IMR-90 (cell line): ENCODE measurements around the gene EXOC3L4. TPM values are rescaled to one million over a fixed set of nuclear protein-coding genes. Genes with fewer than 3 reads are reported as not detected.

Experiments
- ATAC-seq: fragments of 200-7000 bp; cut with Tn5 transposase; 2 replicates; pipeline ENCODE4 v1.9.1; 2020; ENCODE audit warnings: low read depth, mild to moderate bottlenecking, moderate library complexity
- BruUV-seq: library from RNA; stranded (reverse); fragments of 400-500 nt; replicated peaks from 2 replicates; lab custom pipeline; 2021; lab: Mats Ljungman, UMichigan
- CTCF ChIA-PET: fragments of 300-600 bp; formaldehyde crosslinking; extraction: SDS; loops from one replicate; lab custom pipeline; 2021; ENCODE audit warnings: antibody characterized with exemption; lab: Yijun Ruan, JAX
- POLR2A ChIA-PET: fragments of 300-600 bp; sonication (Branson Sonifier 250); formaldehyde crosslinking; loops from one replicate; lab custom pipeline; 2022; ENCODE audit warnings: antibody characterized with exemption; ENCODE audit not compliant: unreplicated experiment; lab: Charles Lee
- DNase-seq: peaks from one replicate; pipeline ENCODE4 v3.0.0; 2013
- H2AFZ ChIP-seq: replicated peaks from 2 replicates; pipeline ENCODE3; 2013; ENCODE audit warnings: low read length, mild to moderate bottlenecking; ENCODE audit not compliant: poor library complexity
- H2AK5ac ChIP-seq: 2 replicates; pipeline ENCODE4 v1.6.1; 2013; ENCODE audit warnings: low read depth, low read length, inconsistent platforms
- H2AK9ac ChIP-seq: replicated peaks from 2 replicates; pipeline ENCODE3; 2013; ENCODE audit warnings: mild to moderate bottlenecking, low read depth, low read length, moderate library complexity; ENCODE audit not compliant: poor library complexity
- H2BK120ac ChIP-seq: 2 replicates; pipeline ENCODE4 v1.6.1; 2013; ENCODE audit warnings: low read depth, low read length, inconsistent platforms
- H2BK15ac ChIP-seq: 3 replicates; pipeline ENCODE4 v1.6.1; 2013; ENCODE audit warnings: low read depth, low read length, inconsistent platforms
- H2BK20ac ChIP-seq: 2 replicates; pipeline ENCODE4 v1.6.1; 2013; ENCODE audit warnings: low read depth, mild to moderate bottlenecking, inconsistent platforms, low read length, moderate library complexity
- H2BK5ac ChIP-seq: 2 replicates; pipeline ENCODE4 v1.6.1; 2013; ENCODE audit warnings: mild to moderate bottlenecking, low read depth, low read length, inconsistent platforms; ENCODE audit not compliant: poor library complexity, severe bottlenecking
- H3K14ac ChIP-seq: replicated peaks from 2 replicates; pipeline ENCODE4 v1.6.1; 2013; ENCODE audit warnings: low read depth, low read length, inconsistent platforms
- H3K18ac ChIP-seq: 2 replicates; pipeline ENCODE4 v1.6.1; 2013; ENCODE audit warnings: low read depth, low read length, control low read depth
- H3K23ac ChIP-seq: 2 replicates; pipeline ENCODE4 v1.6.1; 2013; ENCODE audit warnings: low read depth, low read length, inconsistent platforms
- H3K27ac ChIP-seq: 2 replicates; pipeline ENCODE4 v1.5.1; 2013; ENCODE audit warnings: mild to moderate bottlenecking, control low read depth, low read length; ENCODE audit not compliant: insufficient read depth
- H3K27me3 ChIP-seq: 2 replicates; pipeline ENCODE4 v1.6.1; 2013; ENCODE audit warnings: low read length; ENCODE audit not compliant: control insufficient read depth, insufficient read depth
- H3K36me3 ChIP-seq: 2 replicates; pipeline ENCODE4 v1.6.1; 2013; ENCODE audit warnings: low read length, mixed read lengths; ENCODE audit not compliant: control insufficient read depth, insufficient read depth
- H3K4ac ChIP-seq: 2 replicates; pipeline ENCODE4 v1.6.1; 2013; ENCODE audit warnings: low read depth, low read length, inconsistent platforms
- H3K4me1 ChIP-seq: 2 replicates; pipeline ENCODE4 v1.6.1; 2013; ENCODE audit warnings: low read length, mixed read lengths; ENCODE audit not compliant: control insufficient read depth, insufficient read depth
- H3K4me2 ChIP-seq: 2 replicates; pipeline ENCODE4 v1.6.1; 2013; ENCODE audit warnings: low read depth, mild to moderate bottlenecking, control low read depth, low read length, moderate library complexity
- H3K4me3 ChIP-seq: 2 replicates; pipeline ENCODE4 v1.5.1; 2013; ENCODE audit warnings: low read depth, mild to moderate bottlenecking, control low read depth, low read length, moderate library complexity; ENCODE audit not compliant: insufficient read depth
- H3K56ac ChIP-seq: 2 replicates; pipeline ENCODE4 v1.6.1; 2013; ENCODE audit warnings: low read length, inconsistent platforms; ENCODE audit not compliant: insufficient read depth; ENCODE audit errors: extremely low read depth
- H3K79me1 ChIP-seq, 2 experiments: 2 replicates each; pipeline ENCODE4 v1.6.1; 2013; ENCODE audit warnings: low read length in 2 of 2, inconsistent platforms in 1 of 2, low read depth in 1 of 2
- H3K9ac ChIP-seq: 2 replicates; pipeline ENCODE4 v1.6.1; 2013; ENCODE audit warnings: low read depth, low read length, control low read depth
- H3K9me1 ChIP-seq: 2 replicates; pipeline ENCODE4 v1.6.1; 2013; ENCODE audit warnings: low read length, inconsistent platforms; ENCODE audit not compliant: insufficient read depth
- H3K9me3 ChIP-seq: 2 replicates; pipeline ENCODE4 v1.6.1; 2013; ENCODE audit warnings: low read length; ENCODE audit not compliant: control insufficient read depth, insufficient read depth
- H4K20me1 ChIP-seq: 2 replicates; pipeline ENCODE4 v1.6.1; 2013; ENCODE audit warnings: low read length, inconsistent platforms; ENCODE audit not compliant: insufficient read depth
- H4K5ac ChIP-seq: 2 replicates; pipeline ENCODE4 v1.6.1; 2013; ENCODE audit warnings: mild to moderate bottlenecking, low read depth, low read length, control low read depth
- H4K8ac ChIP-seq, 2 experiments: 2 replicates each; pipeline ENCODE4 v1.6.1; 2013; ENCODE audit warnings: low read depth in 2 of 2, low read length in 2 of 2, control low read depth in 1 of 2, inconsistent platforms in 1 of 2
- H4K91ac ChIP-seq: 2 replicates; pipeline ENCODE4 v1.6.1; 2013; ENCODE audit warnings: low read depth, low read length, inconsistent platforms; ENCODE audit not compliant: insufficient read depth
- FOS ChIP-seq: fragments of 150-350 bp; IDR thresholded peaks from 2 replicates; pipeline ENCODE4 v1.6.1; 2016; ENCODE audit warnings: low read depth, low read length
- NFE2L2 ChIP-seq: fragments of 150-350 bp; IDR thresholded peaks from 2 replicates; pipeline ENCODE4 v1.6.1; 2016; ENCODE audit warnings: low read depth, mild to moderate bottlenecking, low read length
- RCOR1 ChIP-seq: IDR thresholded peaks from 2 replicates; pipeline ENCODE4 v1.6.1; 2012; ENCODE audit warnings: mild to moderate bottlenecking, low read length, improper control_type of control experiment; ENCODE audit not compliant: insufficient replicate concordance
- WGBS, 2 experiments: methylation state at CpG; one replicate each; pipeline versions ENCODE4 v1.1.5 to v1.1.7; 2013; ENCODE audit warnings: missing lambda C conversion rate in 2 of 2; ENCODE audit not compliant: insufficient read length in 1 of 2; ENCODE audit errors: extremely low coverage in 2 of 2; 5-methylcytosine and 5-hydroxymethylcytosine counted together
- dilution Hi-C: fragments of 300-500 bp; cut with HindIII; formaldehyde crosslinking; loops from one replicate; pipeline ENCODE4 v1.14.3; 2018; ENCODE audit warnings: low sequenced_read_pairs; ENCODE audit not compliant: unreplicated experiment
- in situ Hi-C: fragments of 300-500 bp; cut with MboI; formaldehyde crosslinking; loops from 3 replicates; pipeline ENCODE4 v1.14.3; 2019; ENCODE audit warnings: low sequenced_read_pairs, inconsistent platforms, mixed read lengths
- intact Hi-C: fragments of 100-400 bp; cut with micrococcal nuclease; formaldehyde crosslinking; loops from 2 replicates; pipeline ENCODE4 v1.10.0; 2022
- polyA plus RNA-seq, 3 experiments: library from polyadenylated mRNA; depleted of rRNA; stranded (reverse); fragments of >200 nt; gene quantifications; 2 replicates each; pipeline ENCODE4 v1.2.3, GENCODE V29; 2012; ENCODE audit warnings: low replicate concordance in 1 of 3
- total RNA-seq: library from RNA; depleted of rRNA; stranded (reverse); fragments of >200 nt; gene quantifications from 2 replicates; pipeline ENCODE4 v1.2.3, GENCODE V29; 2012
- TF ChIP-seq, protein P1 (sequence below): fragments of 150-350 bp; IDR thresholded peaks from 2 replicates; pipeline ENCODE4 v1.6.1; 2017; ENCODE audit warnings: mild to moderate bottlenecking, antibody characterized with exemption, low read length, low read depth

The EXOC3L4 gene
- total and polyA plus RNA-seq, 2 of the 4 experiments (the other 2 are of a cell fraction) = not detected

DNA sequence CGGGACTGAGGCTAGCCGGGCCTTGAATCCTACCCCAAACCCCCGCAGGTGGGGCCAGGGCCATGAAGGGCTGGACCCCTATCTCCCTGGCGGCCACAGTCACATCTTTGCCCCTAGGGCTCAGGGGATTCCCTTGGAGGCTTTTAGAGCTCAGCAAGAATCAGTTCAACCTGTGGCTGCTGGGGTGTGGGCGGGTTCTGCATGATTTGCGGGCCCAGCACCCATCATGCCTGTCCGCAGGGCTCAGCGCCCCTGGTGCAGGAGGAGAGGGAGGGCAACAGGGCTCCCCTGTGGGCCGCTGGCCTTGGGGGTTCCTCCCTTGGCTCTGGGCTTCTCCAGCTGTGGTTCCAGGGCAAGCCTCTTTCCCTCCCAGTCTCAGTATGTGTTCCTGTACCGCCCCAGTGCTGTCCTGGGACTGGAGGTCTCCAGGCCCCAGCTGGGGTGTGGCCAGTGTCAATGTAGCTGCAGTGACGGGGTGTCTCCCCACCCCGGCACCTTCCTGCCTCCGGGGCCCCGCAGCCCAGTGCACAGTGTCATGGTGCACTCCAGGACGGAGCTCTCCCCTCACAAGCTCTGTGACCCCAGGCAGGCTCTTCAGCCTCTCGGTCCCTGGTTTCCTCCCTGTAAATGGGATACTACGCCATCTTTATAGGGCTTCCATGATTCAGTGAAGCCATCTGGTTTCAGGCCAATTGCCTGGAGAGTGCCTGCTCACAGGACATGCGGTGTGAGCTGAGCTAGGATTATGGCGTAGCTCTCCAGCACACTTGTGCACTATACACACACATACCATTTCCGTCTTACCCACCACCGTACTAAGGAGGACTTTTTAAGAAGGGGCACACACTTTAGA lies 20.4 kb upstream of the EXOC3L4 start (continued):
- no peak for TF ChIP-seq NFE2L2
- TF ChIP-seq RCOR1 = no peak

GRCh38 chr14:103074729-103075367 lies 19.7 kb upstream of the EXOC3L4 start:
- no peak overlapping the region for H2BK20ac ChIP-seq
- H3K4me3 ChIP-seq = no peak overlapping the region
- ChIA-PET POLR2A (no interaction called here), CTCF (interaction anchor here (1.0 kb wide), 1 partner anchor 12 kb away, joined by 3 read pairs; no protein-coding TSS in a partner anchor)
- no peak overlapping the region for H3K27ac ChIP-seq
- no peaks in the 10 kb centered on the region for H3K9me1 ChIP-seq
- intact Hi-C loops (loop anchor here (1.0 to 10.0 kb wide), 2 partner anchors 110 to 206 kb away; no protein-coding TSS in a partner anchor), dilution Hi-C loops (no loop called here), in situ Hi-C loops (loop anchor here (5.0 kb wide), 1 partner anchor 217 kb away; no protein-coding TSS in a partner anchor)
- no peak for ATAC-seq
- H2AK9ac ChIP-seq = peak overlapping the region; percentile 55
- no peak overlapping the region for H3K4ac ChIP-seq
- 0 out of 2 replicates have a peak overlapping the region, but pooled peaks have one; percentile 33 for H2AK5ac ChIP-seq
- H3K4me1 ChIP-seq = peaks cover 2% of the 10 kb centered on the region; the same call in 1 of the 2 replicates
- BruUV-seq = no TSS peak
- H3K36me3 ChIP-seq = no peaks in the 10 kb centered on the region
- H3K56ac ChIP-seq = no peak overlapping the region
- no peak overlapping the region for H2BK15ac ChIP-seq
- no peak overlapping the region for H4K8ac ChIP-seq
- H4K20me1 ChIP-seq = no peaks in the 10 kb centered on the region
- no peak overlapping the region for H3K23ac ChIP-seq
- H4K5ac ChIP-seq = no peak overlapping the region
- WGBS, 2 experiments = 30% methylated on average over 16 of the region's 21 CpGs; no CpG with 5 or more reads in 1 of the 2 experiments
- H2AFZ ChIP-seq = peak overlapping the region; percentile 93
- no peak overlapping the region for H3K9ac ChIP-seq
- no peak overlapping the region for H4K91ac ChIP-seq
- no peak for DNase-seq
- TF ChIP-seq FOS = no peak
- TF ChIP-seq, protein P1, sequence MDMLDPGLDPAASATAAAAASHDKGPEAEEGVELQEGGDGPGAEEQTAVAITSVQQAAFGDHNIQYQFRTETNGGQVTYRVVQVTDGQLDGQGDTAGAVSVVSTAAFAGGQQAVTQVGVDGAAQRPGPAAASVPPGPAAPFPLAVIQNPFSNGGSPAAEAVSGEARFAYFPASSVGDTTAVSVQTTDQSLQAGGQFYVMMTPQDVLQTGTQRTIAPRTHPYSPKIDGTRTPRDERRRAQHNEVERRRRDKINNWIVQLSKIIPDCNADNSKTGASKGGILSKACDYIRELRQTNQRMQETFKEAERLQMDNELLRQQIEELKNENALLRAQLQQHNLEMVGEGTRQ = no peak
- no peak overlapping the region for H3K14ac ChIP-seq
- H3K18ac ChIP-seq = no peak overlapping the region
- H3K27me3 ChIP-seq = peaks cover 9% of the 10 kb centered on the region; the same call in 1 of the 2 replicates
- no peak overlapping the region for H2BK5ac ChIP-seq
- H3K9me3 ChIP-seq = no peaks in the 10 kb centered on the region
- no peaks in the 10 kb centered on the region for H3K79me1 ChIP-seq
- H2BK120ac ChIP-seq = no peak overlapping the region
- peak overlapping the region; percentile 74 for H3K4me2 ChIP-seq
